WTC11 (cell line): ENCODE results near the gene TAF1B. TPM values are rescaled to one million over a fixed set of nuclear protein-coding genes. Genes with fewer than 3 reads are reported as not detected.

Experiments used
- ATAC-seq: fragments of 200-7000 bp; cut with Tn5 transposase; 2 replicates; pipeline ENCODE4 v1.10.0; 2021; ENCODE audit warnings: mild to moderate bottlenecking, moderate library complexity
- CTCF ChIA-PET: fragments of 300-600 bp; sonication (Branson Sonifier 250); formaldehyde crosslinking; loops from one replicate; lab custom pipeline; 2021; ENCODE audit warnings: antibody characterized with exemption; lab: Charles Lee
- POLR2A ChIA-PET: fragments of 350-600 bp; sonication (Branson Sonifier 250); formaldehyde crosslinking; loops from one replicate; lab custom pipeline; 2021; ENCODE audit warnings: antibody characterized with exemption; lab: Charles Lee
- DNase-seq: peaks from one replicate; pipeline ENCODE4 v3.0.0; 2021; ENCODE audit warnings: low spot score
- H3K27ac Mint-ChIP-seq: 2 replicates; pipeline ENCODE4 v1.8.0; 2021; ENCODE audit warnings: mixed read lengths
- H3K27me3 Mint-ChIP-seq: 2 replicates; pipeline ENCODE4 v1.8.0; 2021; ENCODE audit warnings: low read depth, mild to moderate bottlenecking, moderate library complexity, mixed read lengths
- H3K36me3 Mint-ChIP-seq: 2 replicates; pipeline ENCODE4 v1.8.0; 2021; ENCODE audit warnings: mixed read lengths
- H3K4me1 Mint-ChIP-seq: 2 replicates; pipeline ENCODE4 v1.8.0; 2022; ENCODE audit warnings: mixed read lengths
- H3K4me3 Mint-ChIP-seq: 2 replicates; pipeline ENCODE4 v1.8.0; 2021; ENCODE audit warnings: mild to moderate bottlenecking, moderate library complexity, mixed read lengths
- H3K9me3 Mint-ChIP-seq: 2 replicates; pipeline ENCODE4 v1.8.0; 2021; ENCODE audit warnings: mixed read lengths
- CREM ChIP-seq: sonication (generic); formaldehyde crosslinking; IDR thresholded peaks from 2 replicates; pipeline ENCODE4 v1.8.1; 2022; ENCODE audit warnings: mild to moderate bottlenecking, missing genetic modification reagents, moderate library complexity
- CTCF ChIP-seq: fragments of 200-600 bp; IDR thresholded peaks from 2 replicates; pipeline ENCODE4 v1.8.0; 2022; ENCODE audit warnings: antibody characterized with exemption
- ESRRA ChIP-seq: sonication (generic); formaldehyde crosslinking; IDR thresholded peaks from 2 replicates; pipeline ENCODE4 v1.8.1; 2022; ENCODE audit warnings: mild to moderate bottlenecking, missing genetic modification reagents, borderline replicate concordance
- FOXP1 ChIP-seq: sonication (generic); formaldehyde crosslinking; IDR thresholded peaks from 2 replicates; pipeline ENCODE4 v1.8.0; 2022; ENCODE audit warnings: missing genetic modification reagents, mild to moderate bottlenecking, moderate library complexity, borderline replicate concordance
- HMGA2 ChIP-seq: fragments of 250-450 bp; sonication (Bioruptor Pico); IDR thresholded peaks from 2 replicates; pipeline ENCODE4 v1.4.0; 2021; ENCODE audit warnings: mild to moderate bottlenecking, moderate library complexity
- JUN ChIP-seq: sonication (generic); formaldehyde crosslinking; IDR thresholded peaks from 2 replicates; pipeline ENCODE4 v1.8.0; 2023; ENCODE audit warnings: mild to moderate bottlenecking, missing genetic modification reagents
- MXD4 ChIP-seq: fragments of 250-450 bp; sonication (Bioruptor Pico); IDR thresholded peaks from 2 replicates; pipeline ENCODE4 v1.8.0; 2021; ENCODE audit warnings: mild to moderate bottlenecking, moderate library complexity, borderline replicate concordance
- NFE2L1 ChIP-seq: sonication (generic); formaldehyde crosslinking; IDR thresholded peaks from 2 replicates; pipeline ENCODE4 v1.8.1; 2023; ENCODE audit warnings: missing genetic modification reagents
- NFYB ChIP-seq: sonication (generic); formaldehyde crosslinking; conservative IDR thresholded peaks from 2 replicates; pipeline ENCODE4 v1.8.0; 2022; ENCODE audit warnings: low read depth, missing genetic modification reagents
- RELA ChIP-seq: sonication (generic); formaldehyde crosslinking; IDR thresholded peaks from 2 replicates; pipeline ENCODE4 v1.8.1; 2022; ENCODE audit warnings: missing genetic modification reagents, mild to moderate bottlenecking, borderline replicate concordance
- SMAD3 ChIP-seq: sonication (generic); formaldehyde crosslinking; IDR thresholded peaks from 2 replicates; pipeline ENCODE4 v1.8.0; 2022; ENCODE audit warnings: missing genetic modification reagents, mild to moderate bottlenecking, borderline replicate concordance
- TEAD1 ChIP-seq: sonication (generic); formaldehyde crosslinking; IDR thresholded peaks from 2 replicates; pipeline ENCODE4 v1.8.0; 2022; ENCODE audit warnings: mild to moderate bottlenecking, missing genetic modification reagents
- ZNF317 ChIP-seq: sonication (generic); formaldehyde crosslinking; IDR thresholded peaks from 2 replicates; pipeline ENCODE4 v1.8.1; 2023; ENCODE audit warnings: low read depth, mild to moderate bottlenecking, moderate library complexity, missing genetic modification reagents, borderline replicate concordance
- ZNF396 ChIP-seq: fragments of 250-450 bp; sonication (Bioruptor Pico); IDR thresholded peaks from 2 replicates; pipeline ENCODE4 v1.8.0; 2021; ENCODE audit warnings: mild to moderate bottlenecking, moderate library complexity, borderline replicate concordance
- ZNF423 ChIP-seq: fragments of 250-450 bp; sonication (Bioruptor Pico); IDR thresholded peaks from 2 replicates; pipeline ENCODE4 v2.1.2; 2022; ENCODE audit warnings: mild to moderate bottlenecking, moderate library complexity
- total RNA-seq: library from RNA; stranded (reverse); gene quantifications from 3 replicates; pipeline ENCODE4 v1.2.3, GENCODE V29; 2021
- TF ChIP-seq, protein P1 (sequence below): fragments of 250-450 bp; sonication (Bioruptor Pico); IDR thresholded peaks from 2 replicates; pipeline ENCODE4 v1.9.0; 2021; ENCODE audit warnings: mild to moderate bottlenecking
- TF ChIP-seq, protein P2 (sequence below): fragments of 250-450 bp; sonication (Bioruptor Pico); IDR thresholded peaks from 2 replicates; pipeline ENCODE4 v2.1.2; 2022; ENCODE audit warnings: mild to moderate bottlenecking, moderate library complexity
- TF ChIP-seq, protein P3 (sequence below): sonication (generic); formaldehyde crosslinking; IDR thresholded peaks from 2 replicates; pipeline ENCODE4 v1.8.0; 2022; ENCODE audit warnings: mild to moderate bottlenecking, missing genetic modification reagents
- TF ChIP-seq, protein P4 (sequence below): sonication (generic); formaldehyde crosslinking; IDR thresholded peaks from 2 replicates; pipeline ENCODE4 v1.8.1; 2023; ENCODE audit warnings: mild to moderate bottlenecking, missing genetic modification reagents, moderate library complexity
- TF ChIP-seq, protein P5 (sequence below): sonication (generic); formaldehyde crosslinking; IDR thresholded peaks from 2 replicates; pipeline ENCODE4 v1.8.0; 2022; ENCODE audit warnings: mild to moderate bottlenecking, missing genetic modification reagents
- TF ChIP-seq, protein P6 (sequence below): fragments of 250-450 bp; sonication (Bioruptor Pico); IDR thresholded peaks from 2 replicates; pipeline ENCODE4 v1.9.0; 2021; ENCODE audit warnings: mild to moderate bottlenecking

TAF1B gene
- total RNA-seq, 1 experiment from 2014 or later, result 28.8 TPM

- DNase-seq, result no peak
- Mint-ChIP-seq H3K36me3 (no peaks in the 10 kb centered on the region), H3K27ac (no peak overlapping the region), H3K4me3 (peak overlapping the region; percentile 87), H3K27me3 (peaks cover 62% of the 10 kb centered on the region), H3K9me3 (no peaks in the 10 kb centered on the region), H3K4me1 (peaks cover 19% of the 10 kb centered on the region)
- no peak for TF ChIP-seq ESRRA
- TF ChIP-seq NFYB (CRISPR knock-in tag), result no peak
- no peak for TF ChIP-seq CREM (CRISPR knock-in tag)
- no peak for TF ChIP-seq ZNF423 (CRISPR knock-in tag)
- ChIA-PET CTCF (interaction anchor here (1.1 to 1.4 kb wide), 3 partner anchors 8 to 136 kb away, joined by 3 to 4 read pairs (median 4); no protein-coding TSS in a partner anchor), POLR2A (interaction anchor here (1.0 kb wide), 1 partner anchor 136 kb away, joined by 3 read pairs; no protein-coding TSS in a partner anchor)
- ATAC-seq, result peak; percentile 3; the same call in 1 of the 2 replicates
Measured at GRCh38 chr2:9949992-9950520, 106.8 kb downstream of the TAF1B start.

GRCh38 chr2:9950521-9951271, 107.4 kb downstream of the TAF1B start:
- no peak overlapping the region for H3K27ac Mint-ChIP-seq

More at GRCh38 chr2:9950521-9951271, 107.4 kb downstream of the TAF1B start:
- Mint-ChIP-seq H3K9me3 (no peaks in the 10 kb centered on the region), H3K36me3 (no peaks in the 10 kb centered on the region), H3K4me3 (peak overlapping the region; percentile 87), H3K27me3 (peaks cover 62% of the 10 kb centered on the region), H3K4me1 (peaks cover 19% of the 10 kb centered on the region)
- ChIA-PET CTCF (interaction anchor here (1.1 to 1.4 kb wide), 3 partner anchors 9 to 137 kb away, joined by 3 to 4 read pairs (median 4); no protein-coding TSS in a partner anchor), POLR2A (interaction anchor here (1.0 kb wide), 1 partner anchor 137 kb away, joined by 3 read pairs; no protein-coding TSS in a partner anchor)
- peak; percentile 48 for DNase-seq
- TF ChIP-seq, protein P1, sequence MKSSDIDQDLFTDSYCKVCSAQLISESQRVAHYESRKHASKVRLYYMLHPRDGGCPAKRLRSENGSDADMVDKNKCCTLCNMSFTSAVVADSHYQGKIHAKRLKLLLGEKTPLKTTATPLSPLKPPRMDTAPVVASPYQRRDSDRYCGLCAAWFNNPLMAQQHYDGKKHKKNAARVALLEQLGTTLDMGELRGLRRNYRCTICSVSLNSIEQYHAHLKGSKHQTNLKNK (CRISPR knock-in tag), result no peak
- no peak for TF ChIP-seq TEAD1 (CRISPR knock-in tag)
- TF ChIP-seq FOXP1 (CRISPR knock-in tag), result no peak
- TF ChIP-seq ZNF396 (CRISPR knock-in tag), result no peak
- TF ChIP-seq NFE2L1 (CRISPR knock-in tag), result no peak
- TF ChIP-seq, protein P2, sequence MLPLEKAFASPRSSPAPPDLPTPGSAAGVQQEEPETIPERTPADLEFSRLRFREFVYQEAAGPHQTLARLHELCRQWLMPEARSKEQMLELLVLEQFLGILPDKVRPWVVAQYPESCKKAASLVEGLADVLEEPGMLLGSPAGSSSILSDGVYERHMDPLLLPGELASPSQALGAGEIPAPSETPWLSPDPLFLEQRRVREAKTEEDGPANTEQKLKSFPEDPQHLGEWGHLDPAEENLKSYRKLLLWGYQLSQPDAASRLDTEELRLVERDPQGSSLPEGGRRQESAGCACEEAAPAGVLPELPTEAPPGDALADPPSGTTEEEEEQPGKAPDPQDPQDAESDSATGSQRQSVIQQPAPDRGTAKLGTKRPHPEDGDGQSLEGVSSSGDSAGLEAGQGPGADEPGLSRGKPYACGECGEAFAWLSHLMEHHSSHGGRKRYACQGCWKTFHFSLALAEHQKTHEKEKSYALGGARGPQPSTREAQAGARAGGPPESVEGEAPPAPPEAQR (CRISPR knock-in tag), result no peak
- no peak for TF ChIP-seq CTCF
- TF ChIP-seq, protein P3, sequence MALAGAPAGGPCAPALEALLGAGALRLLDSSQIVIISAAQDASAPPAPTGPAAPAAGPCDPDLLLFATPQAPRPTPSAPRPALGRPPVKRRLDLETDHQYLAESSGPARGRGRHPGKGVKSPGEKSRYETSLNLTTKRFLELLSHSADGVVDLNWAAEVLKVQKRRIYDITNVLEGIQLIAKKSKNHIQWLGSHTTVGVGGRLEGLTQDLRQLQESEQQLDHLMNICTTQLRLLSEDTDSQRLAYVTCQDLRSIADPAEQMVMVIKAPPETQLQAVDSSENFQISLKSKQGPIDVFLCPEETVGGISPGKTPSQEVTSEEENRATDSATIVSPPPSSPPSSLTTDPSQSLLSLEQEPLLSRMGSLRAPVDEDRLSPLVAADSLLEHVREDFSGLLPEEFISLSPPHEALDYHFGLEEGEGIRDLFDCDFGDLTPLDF, result no peak
- TF ChIP-seq, protein P4, sequence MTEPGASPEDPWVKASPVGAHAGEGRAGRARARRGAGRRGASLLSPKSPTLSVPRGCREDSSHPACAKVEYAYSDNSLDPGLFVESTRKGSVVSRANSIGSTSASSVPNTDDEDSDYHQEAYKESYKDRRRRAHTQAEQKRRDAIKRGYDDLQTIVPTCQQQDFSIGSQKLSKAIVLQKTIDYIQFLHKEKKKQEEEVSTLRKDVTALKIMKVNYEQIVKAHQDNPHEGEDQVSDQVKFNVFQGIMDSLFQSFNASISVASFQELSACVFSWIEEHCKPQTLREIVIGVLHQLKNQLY (CRISPR knock-in tag), result no peak
- no peak for TF ChIP-seq SMAD3 (CRISPR knock-in tag)
- TF ChIP-seq, protein P5, sequence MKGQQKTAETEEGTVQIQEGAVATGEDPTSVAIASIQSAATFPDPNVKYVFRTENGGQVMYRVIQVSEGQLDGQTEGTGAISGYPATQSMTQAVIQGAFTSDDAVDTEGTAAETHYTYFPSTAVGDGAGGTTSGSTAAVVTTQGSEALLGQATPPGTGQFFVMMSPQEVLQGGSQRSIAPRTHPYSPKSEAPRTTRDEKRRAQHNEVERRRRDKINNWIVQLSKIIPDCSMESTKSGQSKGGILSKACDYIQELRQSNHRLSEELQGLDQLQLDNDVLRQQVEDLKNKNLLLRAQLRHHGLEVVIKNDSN (CRISPR knock-in tag), result no peak
- TF ChIP-seq HMGA2, result no peak
- no peak for TF ChIP-seq RELA (CRISPR knock-in tag)
- TF ChIP-seq, protein P6, sequence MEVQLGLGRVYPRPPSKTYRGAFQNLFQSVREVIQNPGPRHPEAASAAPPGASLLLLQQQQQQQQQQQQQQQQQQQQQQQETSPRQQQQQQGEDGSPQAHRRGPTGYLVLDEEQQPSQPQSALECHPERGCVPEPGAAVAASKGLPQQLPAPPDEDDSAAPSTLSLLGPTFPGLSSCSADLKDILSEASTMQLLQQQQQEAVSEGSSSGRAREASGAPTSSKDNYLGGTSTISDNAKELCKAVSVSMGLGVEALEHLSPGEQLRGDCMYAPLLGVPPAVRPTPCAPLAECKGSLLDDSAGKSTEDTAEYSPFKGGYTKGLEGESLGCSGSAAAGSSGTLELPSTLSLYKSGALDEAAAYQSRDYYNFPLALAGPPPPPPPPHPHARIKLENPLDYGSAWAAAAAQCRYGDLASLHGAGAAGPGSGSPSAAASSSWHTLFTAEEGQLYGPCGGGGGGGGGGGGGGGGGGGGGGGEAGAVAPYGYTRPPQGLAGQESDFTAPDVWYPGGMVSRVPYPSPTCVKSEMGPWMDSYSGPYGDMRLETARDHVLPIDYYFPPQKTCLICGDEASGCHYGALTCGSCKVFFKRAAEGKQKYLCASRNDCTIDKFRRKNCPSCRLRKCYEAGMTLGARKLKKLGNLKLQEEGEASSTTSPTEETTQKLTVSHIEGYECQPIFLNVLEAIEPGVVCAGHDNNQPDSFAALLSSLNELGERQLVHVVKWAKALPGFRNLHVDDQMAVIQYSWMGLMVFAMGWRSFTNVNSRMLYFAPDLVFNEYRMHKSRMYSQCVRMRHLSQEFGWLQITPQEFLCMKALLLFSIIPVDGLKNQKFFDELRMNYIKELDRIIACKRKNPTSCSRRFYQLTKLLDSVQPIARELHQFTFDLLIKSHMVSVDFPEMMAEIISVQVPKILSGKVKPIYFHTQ (CRISPR knock-in tag), result no peak
- no peak for TF ChIP-seq MXD4 (CRISPR knock-in tag)
- no peak for TF ChIP-seq JUN (CRISPR knock-in tag)
- no peak for TF ChIP-seq ZNF317 (CRISPR knock-in tag)
- ATAC-seq, result peak; percentile 32
